Measurements from ENCODE around the gene GTPBP6.

The GTPBP6 gene

GRCh38 chrX:338836-339400, 20.3 kb upstream of the GTPBP6 start:
- CTCF ChIA-PET: no interaction called here

GRCh38 chrX:338281-338835, 19.8 kb upstream of the GTPBP6 start:
- no peak for DNase-seq (ENCODE audit: extremely low spot score)
- no peak for TF ChIP-seq CTCF (IDR thresholded peaks at IDR 0.05; ENCODE audit: control extremely low read depth, extremely low read depth, low read depth, missing control alignments)
- ChIA-PET POLR2A (no interaction called here), CTCF (no interaction called here)

More at GRCh38 chrX:338836-339400, 20.3 kb upstream of the GTPBP6 start:
- POLR2A ChIA-PET: no interaction called here
- no peak for TF ChIP-seq CTCF (IDR thresholded peaks at IDR 0.05; ENCODE audit: control extremely low read depth, extremely low read depth, low read depth, missing control alignments)
- DNase-seq (ENCODE audit: extremely low spot score): no peak

GRCh38 chrX:337331-337831, 18.8 kb upstream of the GTPBP6 start:
- no peak for DNase-seq (ENCODE audit: extremely low spot score)
- TF ChIP-seq CTCF (IDR thresholded peaks at IDR 0.05; ENCODE audit: control extremely low read depth, extremely low read depth, low read depth, missing control alignments): no peak
- CTCF ChIA-PET: no interaction called here
- POLR2A ChIA-PET: no interaction called here

GRCh38 chrX:336227-336626, 17.6 kb upstream of the GTPBP6 start:
- no peak for TF ChIP-seq CTCF (IDR thresholded peaks at IDR 0.05; ENCODE audit: control extremely low read depth, extremely low read depth, low read depth, missing control alignments)
- no peak for DNase-seq (ENCODE audit: extremely low spot score)
- ChIA-PET POLR2A (no interaction called here), CTCF (no interaction called here)

DNA sequence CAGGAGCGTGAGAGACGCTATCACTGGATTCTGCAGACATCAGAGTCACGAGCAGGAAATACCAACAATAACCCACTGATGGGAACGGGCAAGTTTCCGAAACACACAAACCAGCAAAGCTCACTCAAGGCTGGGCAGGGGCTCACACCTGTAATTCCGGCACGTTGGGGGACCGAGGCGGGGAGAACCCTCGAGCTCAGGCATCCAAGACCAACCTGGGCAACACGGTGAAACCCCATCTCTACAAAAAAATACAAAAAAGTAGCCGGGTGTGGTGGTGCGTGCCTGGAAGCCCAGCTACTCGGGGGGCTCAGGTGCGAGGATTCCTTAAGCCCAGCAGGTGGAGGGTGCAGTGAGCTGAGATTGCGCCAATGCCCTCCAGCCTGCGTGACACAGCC, 17.2 kb upstream of the GTPBP6 start:
- TF ChIP-seq CTCF (IDR thresholded peaks at IDR 0.05; ENCODE audit: control extremely low read depth, extremely low read depth, low read depth, missing control alignments): no peak
- no peak for DNase-seq (ENCODE audit: extremely low spot score)
- POLR2A ChIA-PET: no interaction called here
- CTCF ChIA-PET: no interaction called here

DNA sequence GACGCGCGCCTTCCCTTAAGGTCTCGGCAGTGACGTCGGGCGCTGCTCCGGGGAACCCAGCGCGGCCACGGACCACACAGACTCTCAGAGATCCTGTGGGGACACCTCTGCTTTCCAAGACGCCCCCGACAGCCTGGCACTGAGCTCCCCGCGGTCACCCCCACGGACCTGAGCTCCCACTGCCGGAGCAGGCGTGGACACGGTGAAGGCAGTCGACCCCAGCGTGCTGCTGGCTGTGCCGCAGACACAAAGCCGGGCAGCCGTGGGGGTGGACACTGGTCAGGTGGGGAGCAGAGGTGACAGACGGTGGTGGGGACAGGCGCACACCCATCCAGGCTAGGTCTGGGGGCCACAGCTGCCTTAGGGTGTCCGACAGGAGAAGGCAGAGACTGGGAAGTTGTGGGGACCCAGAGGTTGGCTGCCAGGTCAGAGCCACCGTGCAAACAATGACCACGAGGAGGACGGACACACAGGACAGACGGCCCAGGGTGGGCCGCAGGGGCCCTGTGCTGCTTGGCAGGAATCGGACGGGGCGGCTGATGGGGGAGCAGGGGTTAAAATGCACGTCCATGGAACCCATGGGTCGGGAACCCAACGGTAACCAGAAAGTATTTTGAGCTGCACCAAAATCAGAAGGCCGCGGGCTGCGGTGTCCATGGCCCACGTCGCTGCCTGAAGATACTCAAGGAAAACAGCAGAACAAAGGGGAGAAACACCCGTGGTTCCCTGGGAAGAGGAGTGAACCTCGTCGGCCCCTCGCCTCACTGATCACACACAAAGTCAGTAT, 16.6 kb upstream of the GTPBP6 start:
- ChIA-PET POLR2A (no interaction called here), CTCF (no interaction called here)
- DNase-seq (ENCODE audit: extremely low spot score): no peak
- TF ChIP-seq CTCF (IDR thresholded peaks at IDR 0.05; ENCODE audit: control extremely low read depth, extremely low read depth, low read depth, missing control alignments): no peak

All from GM10248 (cell line).